Neural cell (in vitro differentiated cells): ENCODE measurements around the gene BCL3. TPM values are rescaled to one million over a fixed set of nuclear protein-coding genes. Genes with fewer than 3 reads are reported as not detected.

Source experiments
- H2AFZ ChIP-seq: fragments of 200-600, 300-800 bp; sonication (generic), shearing (Covaris generic); 2 replicates; pipeline ENCODE4 v1.6.0; 2014; ENCODE audit warnings: low read depth, mild to moderate bottlenecking, antibody characterized with exemption, low read length, moderate library complexity
- H3F3A ChIP-seq: fragments of 200-600 bp; shearing (Covaris generic); 2 replicates; pipeline ENCODE4 v1.6.1; 2016; ENCODE audit warnings: mild to moderate bottlenecking, moderate library complexity, mixed read lengths, antibody characterized with exemption, low read length; ENCODE audit not compliant: insufficient read depth, poor library complexity, severe bottlenecking
- H3K27ac ChIP-seq: fragments of 200-600, 300-800 bp; sonication (generic), shearing (Covaris generic); 2 replicates; pipeline ENCODE4 v1.5.1; 2014; ENCODE audit warnings: mild to moderate bottlenecking, low read length, moderate library complexity
- H3K27me3 ChIP-seq: fragments of 300-800, 200-600 bp; sonication (generic), shearing (Covaris generic); 2 replicates; pipeline ENCODE4 v1.6.0; 2014; ENCODE audit warnings: mild to moderate bottlenecking, low read depth, low read length, moderate library complexity; ENCODE audit not compliant: insufficient read depth
- H3K36me3 ChIP-seq: fragments of 300-800, 200-600 bp; sonication (generic), shearing (Covaris generic); 2 replicates; pipeline ENCODE4 v1.5.1; 2014; ENCODE audit warnings: mild to moderate bottlenecking, antibody characterized with exemption, low read length, moderate library complexity; ENCODE audit not compliant: insufficient read depth
- H3K4me2 ChIP-seq: fragments of 300-800, 200-600 bp; sonication (generic), shearing (Covaris generic); 2 replicates; pipeline ENCODE4 v1.6.0; 2014; ENCODE audit warnings: mild to moderate bottlenecking, low read length
- H3K4me3 ChIP-seq: fragments of 300-800, 200-600 bp; sonication (generic), shearing (Covaris generic); 2 replicates; pipeline ENCODE4 v1.5.1; 2014; ENCODE audit warnings: mild to moderate bottlenecking, low read length, moderate library complexity
- H3K79me2 ChIP-seq: fragments of 200-600 bp; shearing (Covaris generic); replicated peaks from 2 replicates; pipeline ENCODE4 v1.6.0; 2014; ENCODE audit warnings: mild to moderate bottlenecking, low read length, moderate library complexity; ENCODE audit not compliant: insufficient read depth
- H3K9ac ChIP-seq: fragments of 300-800, 200-600 bp; sonication (generic), shearing (Covaris generic); 2 replicates; pipeline ENCODE4 v1.6.1; 2016; ENCODE audit warnings: mild to moderate bottlenecking, low read length, mixed read lengths
- H3K9me2 ChIP-seq: fragments of 200-600 bp; shearing (Covaris generic); 2 replicates; pipeline ENCODE4 v1.6.1; 2016; ENCODE audit warnings: mild to moderate bottlenecking, low read length, mixed read lengths; ENCODE audit not compliant: insufficient read depth
- H3K9me3 ChIP-seq: fragments of 200-600, 300-800 bp; sonication (generic), shearing (Covaris generic); 2 replicates; pipeline ENCODE4 v1.6.1; 2016; ENCODE audit warnings: mild to moderate bottlenecking, mixed run types, low read length, moderate library complexity, mixed read lengths
- H4K20me1 ChIP-seq: fragments of 200-600 bp; shearing (Covaris generic); 2 replicates; pipeline ENCODE4 v1.6.1; 2016; ENCODE audit warnings: mild to moderate bottlenecking, mixed run types; ENCODE audit not compliant: insufficient read depth
- EP300 ChIP-seq: fragments of 450-650 bp; conservative IDR thresholded peaks from 2 replicates; pipeline ENCODE4 v1.6.1; 2014; ENCODE audit warnings: antibody characterized with exemption, mild to moderate bottlenecking, moderate library complexity; ENCODE audit not compliant: poor library complexity, severe bottlenecking
- EZH2 ChIP-seq: fragments of 200-600, 300-800 bp; shearing (Covaris generic), sonication (generic); IDR thresholded peaks from 2 replicates; pipeline ENCODE4 v1.6.1; 2014; ENCODE audit warnings: antibody characterized with exemption, low read length, borderline replicate concordance, mild to moderate bottlenecking; ENCODE audit not compliant: insufficient read depth, poor library complexity, severe bottlenecking
- MXI1 ChIP-seq: fragments of 450-650 bp; conservative IDR thresholded peaks from 2 replicates; pipeline ENCODE4 v1.6.1; 2014; ENCODE audit warnings: antibody characterized with exemption, mild to moderate bottlenecking; ENCODE audit not compliant: poor library complexity, severe bottlenecking
- POLR2AphosphoS5 ChIP-seq: IDR thresholded peaks from 2 replicates; pipeline ENCODE4 v1.6.1; 2012
- RAD21 ChIP-seq: fragments of 450-650 bp; conservative IDR thresholded peaks from 2 replicates; pipeline ENCODE4 v1.6.1; 2014; ENCODE audit warnings: antibody characterized with exemption, mild to moderate bottlenecking, moderate library complexity
- SMC3 ChIP-seq: fragments of 450-650 bp; conservative IDR thresholded peaks from 2 replicates; pipeline ENCODE4 v1.6.1; 2014; ENCODE audit warnings: antibody characterized with exemption, mild to moderate bottlenecking, moderate library complexity; ENCODE audit not compliant: poor library complexity
- TAF1 ChIP-seq: IDR thresholded peaks from 2 replicates; pipeline ENCODE4 v1.6.1; 2012; ENCODE audit warnings: low read depth
- polyA plus RNA-seq: library from polyadenylated mRNA; depleted of rRNA; stranded (reverse); fragments of >200 nt; gene quantifications from 2 replicates; pipeline ENCODE4 v1.2.3, GENCODE V29; 2014
- TF ChIP-seq, protein P1 (sequence below): fragments of 450-650 bp; IDR thresholded peaks from 2 replicates; pipeline ENCODE4 v1.5.1; 2014; ENCODE audit warnings: antibody characterized with exemption, mild to moderate bottlenecking, moderate library complexity; ENCODE audit not compliant: poor library complexity, severe bottlenecking
- TF ChIP-seq, protein P2 (sequence below): IDR thresholded peaks from 2 replicates; pipeline ENCODE4 v1.6.1; 2012; ENCODE audit warnings: borderline replicate concordance

The BCL3 gene
- polyA plus RNA-seq, 1 donor from 2014 or later = 0.48 TPM

DNA sequence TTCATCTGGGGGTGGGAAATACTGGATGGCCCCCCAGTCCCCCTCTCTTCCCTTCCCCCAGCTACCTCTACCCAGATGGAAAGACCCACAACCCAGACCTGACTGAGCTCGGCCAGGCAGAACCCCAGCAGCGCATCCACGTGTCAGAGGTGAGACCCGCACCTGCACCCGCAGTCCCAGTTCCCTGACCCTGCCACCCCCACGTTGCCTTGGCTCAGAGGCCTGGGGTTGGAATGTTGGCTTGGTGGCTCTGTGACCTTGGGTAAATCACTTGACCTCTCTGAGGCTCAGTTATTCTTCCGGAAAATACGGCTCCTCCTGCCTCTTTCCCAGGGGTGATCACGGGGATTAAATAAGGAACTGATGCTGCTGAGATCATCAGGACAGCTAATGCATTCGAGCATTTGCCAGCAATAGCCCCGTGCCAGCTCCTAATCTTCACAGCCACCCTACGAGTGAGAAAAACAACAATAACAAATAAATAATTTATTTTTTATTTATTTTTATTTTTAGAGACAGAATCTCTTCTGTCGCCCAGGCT, 41.5 kb downstream of the BCL3 start:
- no peaks in the 10 kb centered on the region for H3K9me2 ChIP-seq
- H3K4me3 ChIP-seq = no peak overlapping the region
- no peak for TF ChIP-seq MXI1
- no peak for TF ChIP-seq TAF1
- TF ChIP-seq EZH2 = no peak
- TF ChIP-seq RAD21 = no peak
- TF ChIP-seq SMC3 = no peak
- TF ChIP-seq, protein P1, sequence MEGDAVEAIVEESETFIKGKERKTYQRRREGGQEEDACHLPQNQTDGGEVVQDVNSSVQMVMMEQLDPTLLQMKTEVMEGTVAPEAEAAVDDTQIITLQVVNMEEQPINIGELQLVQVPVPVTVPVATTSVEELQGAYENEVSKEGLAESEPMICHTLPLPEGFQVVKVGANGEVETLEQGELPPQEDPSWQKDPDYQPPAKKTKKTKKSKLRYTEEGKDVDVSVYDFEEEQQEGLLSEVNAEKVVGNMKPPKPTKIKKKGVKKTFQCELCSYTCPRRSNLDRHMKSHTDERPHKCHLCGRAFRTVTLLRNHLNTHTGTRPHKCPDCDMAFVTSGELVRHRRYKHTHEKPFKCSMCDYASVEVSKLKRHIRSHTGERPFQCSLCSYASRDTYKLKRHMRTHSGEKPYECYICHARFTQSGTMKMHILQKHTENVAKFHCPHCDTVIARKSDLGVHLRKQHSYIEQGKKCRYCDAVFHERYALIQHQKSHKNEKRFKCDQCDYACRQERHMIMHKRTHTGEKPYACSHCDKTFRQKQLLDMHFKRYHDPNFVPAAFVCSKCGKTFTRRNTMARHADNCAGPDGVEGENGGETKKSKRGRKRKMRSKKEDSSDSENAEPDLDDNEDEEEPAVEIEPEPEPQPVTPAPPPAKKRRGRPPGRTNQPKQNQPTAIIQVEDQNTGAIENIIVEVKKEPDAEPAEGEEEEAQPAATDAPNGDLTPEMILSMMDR = no peak
- TF ChIP-seq EP300 = no peak
- no peak for TF ChIP-seq POLR2AphosphoS5
- H3K4me2 ChIP-seq = no peak overlapping the region
- H3K27ac ChIP-seq = no peak overlapping the region
- no peaks in the 10 kb centered on the region for H4K20me1 ChIP-seq
- no peak overlapping the region for H2AFZ ChIP-seq
- no peaks in the 10 kb centered on the region for H3K27me3 ChIP-seq
- no peaks in the 10 kb centered on the region for H3K9me3 ChIP-seq
- H3K9ac ChIP-seq = no peak overlapping the region
- no peaks in the 10 kb centered on the region for H3K79me2 ChIP-seq
- no peaks in the 10 kb centered on the region for H3K36me3 ChIP-seq
- H3F3A ChIP-seq = no peaks in the 10 kb centered on the region

DNA sequence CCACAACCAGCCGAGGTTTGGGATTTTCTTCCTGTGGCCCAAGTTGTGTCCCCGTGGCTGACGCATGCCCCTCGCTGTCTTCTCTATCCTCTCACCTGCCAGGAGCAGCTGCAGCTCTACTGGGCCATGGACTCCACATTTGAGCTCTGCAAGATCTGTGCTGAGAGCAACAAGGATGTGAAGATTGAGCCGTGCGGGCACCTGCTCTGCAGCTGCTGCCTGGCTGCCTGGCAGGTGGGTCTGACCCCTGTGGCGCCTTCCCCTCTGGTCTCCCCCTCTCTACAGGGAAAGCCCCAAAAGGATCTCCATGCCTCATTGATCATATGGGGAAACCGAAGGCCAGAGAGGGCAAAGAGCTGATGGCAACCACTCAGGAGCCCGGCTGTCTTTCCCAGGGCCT, 43.8 kb downstream of the BCL3 start:
- Histone ChIP-seq H3K27ac (no peak overlapping the region), H3K9me3 (no peaks in the 10 kb centered on the region), H3F3A (no peaks in the 10 kb centered on the region), H3K79me2 (no peaks in the 10 kb centered on the region), H3K9ac (no peak overlapping the region), H3K36me3 (no peaks in the 10 kb centered on the region), H3K27me3 (no peaks in the 10 kb centered on the region), H3K4me2 (no peak overlapping the region), H3K4me3 (no peak overlapping the region), H2AFZ (no peak overlapping the region), H4K20me1 (no peaks in the 10 kb centered on the region), H3K9me2 (no peaks in the 10 kb centered on the region)
- TF ChIP-seq SMC3 (no peak), EZH2 (no peak), POLR2AphosphoS5 (no peak), RAD21 (no peak)
- TF ChIP-seq, protein P1 = no peak

DNA sequence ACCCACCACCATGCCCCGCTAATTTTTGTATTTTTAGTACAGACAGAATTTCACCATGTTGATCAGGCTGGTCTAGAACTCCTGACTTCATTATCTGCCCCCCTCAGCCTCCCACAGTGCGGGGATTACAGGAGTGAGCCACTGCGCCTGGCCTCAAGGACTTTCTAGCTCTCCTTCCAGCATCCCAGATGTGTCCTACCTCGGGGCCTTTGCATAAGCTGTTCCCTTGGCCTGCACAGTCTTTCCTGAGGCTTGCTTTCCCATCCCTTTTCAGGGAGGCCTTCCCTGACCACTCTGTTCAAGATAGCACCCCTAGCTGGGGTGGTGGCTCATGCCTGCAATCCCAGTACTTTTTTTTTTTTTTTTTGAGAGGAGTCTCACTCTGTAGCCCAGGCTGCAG, 46.1 kb downstream of the BCL3 start:
- no peak overlapping the region for H3K9ac ChIP-seq
- TF ChIP-seq, protein P2, sequence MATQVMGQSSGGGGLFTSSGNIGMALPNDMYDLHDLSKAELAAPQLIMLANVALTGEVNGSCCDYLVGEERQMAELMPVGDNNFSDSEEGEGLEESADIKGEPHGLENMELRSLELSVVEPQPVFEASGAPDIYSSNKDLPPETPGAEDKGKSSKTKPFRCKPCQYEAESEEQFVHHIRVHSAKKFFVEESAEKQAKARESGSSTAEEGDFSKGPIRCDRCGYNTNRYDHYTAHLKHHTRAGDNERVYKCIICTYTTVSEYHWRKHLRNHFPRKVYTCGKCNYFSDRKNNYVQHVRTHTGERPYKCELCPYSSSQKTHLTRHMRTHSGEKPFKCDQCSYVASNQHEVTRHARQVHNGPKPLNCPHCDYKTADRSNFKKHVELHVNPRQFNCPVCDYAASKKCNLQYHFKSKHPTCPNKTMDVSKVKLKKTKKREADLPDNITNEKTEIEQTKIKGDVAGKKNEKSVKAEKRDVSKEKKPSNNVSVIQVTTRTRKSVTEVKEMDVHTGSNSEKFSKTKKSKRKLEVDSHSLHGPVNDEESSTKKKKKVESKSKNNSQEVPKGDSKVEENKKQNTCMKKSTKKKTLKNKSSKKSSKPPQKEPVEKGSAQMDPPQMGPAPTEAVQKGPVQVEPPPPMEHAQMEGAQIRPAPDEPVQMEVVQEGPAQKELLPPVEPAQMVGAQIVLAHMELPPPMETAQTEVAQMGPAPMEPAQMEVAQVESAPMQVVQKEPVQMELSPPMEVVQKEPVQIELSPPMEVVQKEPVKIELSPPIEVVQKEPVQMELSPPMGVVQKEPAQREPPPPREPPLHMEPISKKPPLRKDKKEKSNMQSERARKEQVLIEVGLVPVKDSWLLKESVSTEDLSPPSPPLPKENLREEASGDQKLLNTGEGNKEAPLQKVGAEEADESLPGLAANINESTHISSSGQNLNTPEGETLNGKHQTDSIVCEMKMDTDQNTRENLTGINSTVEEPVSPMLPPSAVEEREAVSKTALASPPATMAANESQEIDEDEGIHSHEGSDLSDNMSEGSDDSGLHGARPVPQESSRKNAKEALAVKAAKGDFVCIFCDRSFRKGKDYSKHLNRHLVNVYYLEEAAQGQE = no peak
- no peak for TF ChIP-seq MXI1
- TF ChIP-seq POLR2AphosphoS5 = no peak
- TF ChIP-seq SMC3 = no peak
- TF ChIP-seq EP300 = no peak
- TF ChIP-seq, protein P1 = no peak
- TF ChIP-seq RAD21 = no peak
- no peak for TF ChIP-seq TAF1
- no peak for TF ChIP-seq EZH2
- no peaks in the 10 kb centered on the region for H3K36me3 ChIP-seq
- H3K79me2 ChIP-seq = no peaks in the 10 kb centered on the region
- no peak overlapping the region for H3K27ac ChIP-seq
- no peaks in the 10 kb centered on the region for H4K20me1 ChIP-seq
- H3K4me3 ChIP-seq = no peak overlapping the region
- H2AFZ ChIP-seq = no peak overlapping the region
- no peaks in the 10 kb centered on the region for H3K27me3 ChIP-seq
- H3K9me2 ChIP-seq = no peaks in the 10 kb centered on the region
- H3K4me2 ChIP-seq = no peak overlapping the region
- H3K9me3 ChIP-seq = no peaks in the 10 kb centered on the region
- H3F3A ChIP-seq = no peaks in the 10 kb centered on the region
